Activated B cell treated with CpG ODN at 0.5 μM for 24 hours (primary cell): ENCODE measurements around the gene FGD5. TPM values are rescaled to one million over a fixed set of nuclear protein-coding genes. Genes with fewer than 3 reads are reported as not detected.

Experiments
- ATAC-seq: fragments of 200-7000 bp; cut with Tn5 transposase; one replicate; pipeline ENCODE4 v1.10.0; 2021; ENCODE audit warnings: low read depth, mild to moderate bottlenecking, moderate library complexity
- CTCF ChIA-PET: fragments of 350-600 bp; sonication (Branson Sonifier 250); formaldehyde crosslinking; loops from one replicate; lab custom pipeline; 2021; ENCODE audit warnings: antibody characterized with exemption; lab: Charles Lee
- POLR2A ChIA-PET: fragments of 350-600 bp; sonication (Branson Sonifier 250); formaldehyde crosslinking; loops from one replicate; lab custom pipeline; 2021; ENCODE audit warnings: antibody characterized with exemption; lab: Charles Lee
- DNase-seq: peaks from one replicate; pipeline ENCODE4 v3.0.0; 2022
- H3K27ac Mint-ChIP-seq: one replicate; pipeline ENCODE4 v1.8.0; 2020; ENCODE audit warnings: mixed read lengths
- H3K27me3 Mint-ChIP-seq: one replicate; pipeline ENCODE4 v1.8.0; 2021; ENCODE audit warnings: mixed read lengths
- H3K36me3 Mint-ChIP-seq: one replicate; pipeline ENCODE4 v1.8.0; 2021; ENCODE audit warnings: low read depth, mixed read lengths
- H3K4me1 Mint-ChIP-seq: one replicate; pipeline ENCODE4 v1.8.0; 2021; ENCODE audit warnings: mixed read lengths
- H3K4me3 Mint-ChIP-seq: one replicate; pipeline ENCODE4 v1.8.0; 2020; ENCODE audit warnings: mild to moderate bottlenecking, mixed read lengths
- H3K9me3 Mint-ChIP-seq: one replicate; pipeline ENCODE4 v1.8.0; 2020; ENCODE audit warnings: mixed read lengths
- intact Hi-C: fragments of 100-400 bp; cut with micrococcal nuclease; formaldehyde crosslinking; loops from one replicate; pipeline ENCODE4 v1.15.1; 2024
- total RNA-seq: library from RNA; stranded (reverse); gene quantifications from 2 replicates; pipeline ENCODE4 v1.2.3, GENCODE V29; 2022
- TF ChIP-seq, protein P1 (sequence below): fragments of 200-600 bp; IDR thresholded peaks from one replicate; pipeline ENCODE4 v1.8.0; 2022; ENCODE audit warnings: antibody characterized with exemption, mild to moderate bottlenecking

FGD5 gene
- total RNA-seq, 1 donor from 2014 or later: not detected

DNA sequence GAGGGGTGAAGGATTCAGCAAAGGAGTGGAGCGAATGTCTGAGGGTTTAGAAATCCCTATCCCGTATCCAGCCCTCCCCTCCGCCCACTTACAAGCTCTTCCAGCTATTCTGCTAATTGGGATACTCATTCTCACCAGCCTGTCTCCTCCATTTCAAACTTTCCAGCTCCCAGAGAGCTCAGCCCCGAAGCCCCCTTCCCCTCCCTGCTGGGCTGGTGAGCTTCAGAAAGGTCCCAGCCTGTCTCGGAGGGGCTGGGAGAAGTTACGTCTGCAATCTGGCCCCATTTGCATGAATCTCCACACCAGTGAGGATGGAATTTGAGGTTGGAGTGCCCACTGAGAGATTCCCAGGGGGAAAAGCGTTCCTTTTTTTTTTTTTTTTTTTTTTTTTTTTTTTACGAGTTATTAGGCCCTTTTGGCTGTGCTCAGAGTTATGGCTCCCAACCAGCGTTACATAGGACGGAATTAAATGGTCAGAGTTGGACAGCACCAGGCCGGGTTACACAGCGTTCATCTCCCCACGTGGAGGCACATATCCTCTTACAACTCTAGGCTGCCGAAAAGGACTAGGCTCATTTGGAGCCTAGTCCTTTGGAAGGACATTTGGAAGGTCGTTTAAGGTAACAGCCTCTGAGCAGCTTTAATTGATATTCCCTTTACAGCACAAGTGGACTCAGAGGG lies 34.6 kb downstream of the FGD5 start:
- no peak overlapping the region for H3K27ac Mint-ChIP-seq
- no peak for ATAC-seq

DNA sequence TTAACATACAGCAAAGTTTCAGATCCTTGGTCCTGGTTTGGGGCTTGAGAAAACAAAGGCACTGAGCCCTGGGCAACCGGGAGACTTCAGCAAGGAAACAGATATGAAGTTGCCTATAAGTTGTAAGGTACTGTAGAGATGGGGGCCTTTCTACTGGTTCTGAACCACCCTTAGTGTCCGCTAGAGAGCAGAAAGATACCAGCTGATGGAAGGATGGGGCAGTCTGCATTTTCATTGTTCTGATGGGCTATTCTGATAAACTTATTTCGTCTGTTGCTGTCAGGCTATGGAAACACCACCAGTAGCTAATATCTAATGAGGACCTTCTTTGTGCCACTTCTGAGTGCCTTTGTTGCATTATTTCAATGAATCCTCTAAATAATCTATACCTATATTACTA lies 38.7 kb downstream of the FGD5 start:
- H3K27me3 Mint-ChIP-seq: peaks cover 29% of the 10 kb centered on the region
- H3K27ac Mint-ChIP-seq: no peak overlapping the region
- no peak for DNase-seq
- ATAC-seq: no peak
- H3K4me3 Mint-ChIP-seq: no peak overlapping the region
- H3K36me3 Mint-ChIP-seq: no peaks in the 10 kb centered on the region
- ChIA-PET POLR2A (no interaction called here), CTCF (no interaction called here)
- H3K4me1 Mint-ChIP-seq: no peaks in the 10 kb centered on the region
- intact Hi-C loops: no loop called here
- TF ChIP-seq, protein P1, sequence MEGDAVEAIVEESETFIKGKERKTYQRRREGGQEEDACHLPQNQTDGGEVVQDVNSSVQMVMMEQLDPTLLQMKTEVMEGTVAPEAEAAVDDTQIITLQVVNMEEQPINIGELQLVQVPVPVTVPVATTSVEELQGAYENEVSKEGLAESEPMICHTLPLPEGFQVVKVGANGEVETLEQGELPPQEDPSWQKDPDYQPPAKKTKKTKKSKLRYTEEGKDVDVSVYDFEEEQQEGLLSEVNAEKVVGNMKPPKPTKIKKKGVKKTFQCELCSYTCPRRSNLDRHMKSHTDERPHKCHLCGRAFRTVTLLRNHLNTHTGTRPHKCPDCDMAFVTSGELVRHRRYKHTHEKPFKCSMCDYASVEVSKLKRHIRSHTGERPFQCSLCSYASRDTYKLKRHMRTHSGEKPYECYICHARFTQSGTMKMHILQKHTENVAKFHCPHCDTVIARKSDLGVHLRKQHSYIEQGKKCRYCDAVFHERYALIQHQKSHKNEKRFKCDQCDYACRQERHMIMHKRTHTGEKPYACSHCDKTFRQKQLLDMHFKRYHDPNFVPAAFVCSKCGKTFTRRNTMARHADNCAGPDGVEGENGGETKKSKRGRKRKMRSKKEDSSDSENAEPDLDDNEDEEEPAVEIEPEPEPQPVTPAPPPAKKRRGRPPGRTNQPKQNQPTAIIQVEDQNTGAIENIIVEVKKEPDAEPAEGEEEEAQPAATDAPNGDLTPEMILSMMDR: no peak
- no peaks in the 10 kb centered on the region for H3K9me3 Mint-ChIP-seq

More for the DNA sequence above, 34.6 kb downstream of the FGD5 start:
- H3K4me1 Mint-ChIP-seq: peaks cover 3% of the 10 kb centered on the region
- H3K9me3 Mint-ChIP-seq: peaks cover 3% of the 10 kb centered on the region
- DNase-seq: no peak
- H3K4me3 Mint-ChIP-seq: no peak overlapping the region
- ChIA-PET POLR2A (no interaction called here), CTCF (interaction anchor here (1.5 kb wide), 1 partner anchor 68 kb away, joined by 4 read pairs; no protein-coding TSS in a partner anchor)
- H3K27me3 Mint-ChIP-seq: peaks cover 37% of the 10 kb centered on the region
- TF ChIP-seq, protein P1: no peak
- H3K36me3 Mint-ChIP-seq: no peaks in the 10 kb centered on the region
- intact Hi-C loops: no loop called here

DNA sequence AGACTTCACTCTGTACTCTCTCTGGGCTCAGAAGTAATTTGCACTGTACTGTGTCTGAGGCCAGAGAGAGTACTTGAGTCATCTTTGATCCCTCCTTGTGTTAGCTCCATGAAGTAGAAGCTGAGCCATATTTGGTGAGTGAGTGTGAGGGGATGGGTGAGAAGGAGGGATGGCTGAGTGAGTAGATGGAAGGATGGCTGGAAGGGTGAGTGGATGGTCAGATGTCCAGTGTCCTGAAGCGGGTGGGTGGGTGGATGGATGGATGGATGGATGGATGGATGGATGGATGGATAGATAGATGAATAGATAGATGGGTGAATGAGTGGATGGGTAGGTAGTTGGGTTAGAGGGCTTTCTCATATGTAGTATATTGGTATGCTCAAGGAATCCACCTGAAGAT lies 39.3 kb downstream of the FGD5 start:
- TF ChIP-seq, protein P1: no peak
- no peak for DNase-seq
- Mint-ChIP-seq H3K36me3 (no peaks in the 10 kb centered on the region), H3K4me3 (no peak overlapping the region), H3K4me1 (no peaks in the 10 kb centered on the region), H3K27ac (no peak overlapping the region), H3K9me3 (no peaks in the 10 kb centered on the region), H3K27me3 (peaks cover 25% of the 10 kb centered on the region)
- intact Hi-C loops: no loop called here
- ChIA-PET CTCF (no interaction called here), POLR2A (no interaction called here)
- ATAC-seq: no peak

DNA sequence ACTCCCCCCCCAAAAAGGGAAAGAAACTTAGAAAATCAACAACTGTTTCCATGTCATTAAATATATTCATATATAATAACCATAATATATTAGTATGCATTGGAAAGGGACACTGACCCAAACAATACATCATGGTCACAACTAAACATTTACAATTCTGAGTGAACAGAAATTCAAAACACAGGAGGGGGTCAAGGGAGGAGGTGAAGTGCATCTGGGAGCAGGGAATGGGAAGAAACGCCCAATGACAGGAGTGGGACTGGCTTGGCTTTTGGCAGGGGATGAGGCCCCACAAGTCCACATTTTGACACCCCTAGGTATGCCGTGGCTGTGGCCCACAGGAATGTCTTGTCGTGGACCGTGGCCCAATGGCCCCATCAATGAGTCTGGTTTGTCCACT lies 41.1 kb downstream of the FGD5 start:
- POLR2A ChIA-PET: no interaction called here
- Mint-ChIP-seq H3K4me3 (no peak overlapping the region), H3K36me3 (no peaks in the 10 kb centered on the region), H3K9me3 (no peaks in the 10 kb centered on the region), H3K27me3 (peaks cover 23% of the 10 kb centered on the region), H3K4me1 (no peaks in the 10 kb centered on the region), H3K27ac (no peak overlapping the region)
- TF ChIP-seq, protein P1: no peak
- CTCF ChIA-PET: no interaction called here
- DNase-seq (no peak), ATAC-seq (no peak)
- intact Hi-C loops: no loop called here

DNA sequence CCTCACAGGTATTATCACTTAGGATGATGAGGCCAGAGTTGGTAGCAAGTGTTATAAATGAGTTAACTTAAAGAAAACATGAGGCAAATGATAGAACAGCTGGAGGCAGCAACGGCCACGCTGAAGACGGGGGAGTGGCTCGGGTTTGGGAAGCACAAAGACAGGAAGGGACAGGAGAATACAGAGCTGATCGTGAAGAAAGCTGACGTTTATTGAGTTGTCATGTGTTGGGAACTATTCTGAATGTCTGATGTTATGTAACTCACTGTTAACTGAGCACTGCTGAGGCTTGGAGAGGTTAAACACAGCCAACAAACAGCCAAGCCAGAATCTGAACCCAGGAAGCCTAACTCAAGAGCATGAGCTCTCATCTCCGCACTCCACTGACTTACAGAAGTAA lies 42.3 kb downstream of the FGD5 start:
- Mint-ChIP-seq H3K27me3 (peaks cover 20% of the 10 kb centered on the region), H3K4me1 (no peaks in the 10 kb centered on the region), H3K4me3 (no peak overlapping the region), H3K27ac (no peak overlapping the region), H3K36me3 (no peaks in the 10 kb centered on the region), H3K9me3 (no peaks in the 10 kb centered on the region)
- intact Hi-C loops: no loop called here
- CTCF ChIA-PET: no interaction called here
- TF ChIP-seq, protein P1: no peak
- POLR2A ChIA-PET: no interaction called here
- no peak for DNase-seq
- ATAC-seq: no peak
